Naive B cell (primary cell): ENCODE data around the gene PPP1R12A. TPM values are rescaled to one million over a fixed set of nuclear protein-coding genes. Genes with fewer than 3 reads are reported as not detected.
"Not testable (repeated sequence)": the region's sequence is repeated elsewhere in the genome, so short reads cannot be mapped to it uniquely, and the experiment has no call there.

Source experiments
- ATAC-seq, 2 donors: fragments of 150-1000 bp; cut with Tn5 transposase; 2 replicates each; pipeline ENCODE4 v1.10.0; 2021; ENCODE audit warnings: low read depth in 2 of 2, mild to moderate bottlenecking in 2 of 2, moderate library complexity in 2 of 2
- DNase-seq: peaks from one replicate; pipeline ENCODE4 v3.0.0; 2022
- H3K27ac Mint-ChIP-seq, 6 donors: one replicate each; pipeline ENCODE4 v1.8.0; 2020 to 2022; ENCODE audit warnings: mild to moderate bottlenecking in 6 of 6, mixed read lengths in 6 of 6, moderate library complexity in 5 of 6, inconsistent platforms in 2 of 6
- H3K27me3 Mint-ChIP-seq, 3 donors: one replicate each; pipeline ENCODE4 v1.8.0; 2021 to 2022; ENCODE audit warnings: mixed read lengths in 3 of 3, mild to moderate bottlenecking in 1 of 3
- H3K36me3 Mint-ChIP-seq, 2 donors: one replicate each; pipeline ENCODE4 v1.8.0; 2020 to 2022; ENCODE audit warnings: mixed read lengths in 2 of 2, inconsistent platforms in 1 of 2, mild to moderate bottlenecking in 1 of 2
- H3K4me1 Mint-ChIP-seq, 3 donors: one replicate each; pipeline ENCODE4 v1.8.0; 2020 to 2022; ENCODE audit warnings: mixed read lengths in 3 of 3, inconsistent platforms in 1 of 3, mild to moderate bottlenecking in 1 of 3, moderate library complexity in 1 of 3
- H3K4me3 Mint-ChIP-seq, 8 donors: one replicate each; pipeline ENCODE4 v1.8.0; 2020 to 2022; ENCODE audit warnings: mild to moderate bottlenecking in 8 of 8, mixed read lengths in 8 of 8, moderate library complexity in 8 of 8, inconsistent platforms in 2 of 8
- H3K9me3 Mint-ChIP-seq, 7 donors: one replicate each; pipeline ENCODE4 v1.8.0; 2020 to 2022; ENCODE audit warnings: mixed read lengths in 7 of 7, mild to moderate bottlenecking in 5 of 7, inconsistent platforms in 2 of 7, moderate library complexity in 1 of 7
- polyA plus RNA-seq, 6 donors: library from polyadenylated mRNA; unstranded; fragments of 300-500 nt; fragmentation: Illumina TruSeq; gene quantifications; one replicate each; pipeline ENCODE4 v1.2.3, GENCODE V29; 2021; ENCODE audit warnings: low read depth in 6 of 6

PPP1R12A gene
- polyA plus RNA-seq, 6 donors from 2014 or later: 52.8 to 151 (median 107) TPM

- no peak overlapping the region for H3K4me3 Mint-ChIP-seq
- peaks cover 10 to 21% (median 14%) of the 10 kb centered on the region in 7 donors for H3K9me3 Mint-ChIP-seq
- DNase-seq (no peak), ATAC-seq (no peak)
- H3K27ac Mint-ChIP-seq: no peak overlapping the region
- H3K4me1 Mint-ChIP-seq: no peaks in the 10 kb centered on the region
- peaks cover 11 to 29% (median 25%) of the 10 kb centered on the region in 3 donors for H3K27me3 Mint-ChIP-seq
- peaks cover 0 to 12% of the 10 kb centered on the region in 2 donors for H3K36me3 Mint-ChIP-seq
Measured at GRCh38 chr12:79954037-79954610, 19.2 kb upstream of the PPP1R12A start.

- Mint-ChIP-seq H3K27ac (no peak overlapping the region), H3K27me3 (peaks cover 6 to 23% (median 9%) of the 10 kb centered on the region in 3 donors), H3K4me3 (no peak overlapping the region), H3K36me3 (no peaks in the 10 kb centered on the region), H3K4me1 (no peaks in the 10 kb centered on the region), H3K9me3 (peaks cover 0 to 3% (median 1%) of the 10 kb centered on the region in 7 donors)
- no peak for ATAC-seq
- DNase-seq: no peak
Measured at GRCh38 chr12:79949098-79949497, 14.2 kb upstream of the PPP1R12A start.

GRCh38 chr12:79945433-79945832 is 10.5 kb upstream of the PPP1R12A start:
- Mint-ChIP-seq H3K27me3 (peaks cover 0 to 11% (median 5%) of the 10 kb centered on the region in 3 donors), H3K4me1 (no peaks in the 10 kb centered on the region), H3K27ac (peak overlapping the region in 2 of 6 donors; percentile 46 to 50), H3K4me3 (no peak overlapping the region), H3K9me3 (peaks cover 0 to 2% (median 0%) of the 10 kb centered on the region in 7 donors), H3K36me3 (no peaks in the 10 kb centered on the region)
- no peak for ATAC-seq
- no peak for DNase-seq

- Mint-ChIP-seq H3K4me1 (peaks cover 0 to 3% (median 0%) of the 10 kb centered on the region in 3 donors), H3K4me3 (no peak overlapping the region), H3K36me3 (no peaks in the 10 kb centered on the region), H3K27ac (peak overlapping the region in 1 of 6 donors; percentile 38), H3K27me3 (peaks cover 0 to 11% (median 5%) of the 10 kb centered on the region in 3 donors), H3K9me3 (peaks cover 0 to 2% (median 0%) of the 10 kb centered on the region in 7 donors)
- ATAC-seq (no peak), DNase-seq (no peak)
Measured at GRCh38 chr12:79944565-79944964, 9.7 kb upstream of the PPP1R12A start.

- DNase-seq, H3K4me1 Mint-ChIP-seq, H3K4me3 Mint-ChIP-seq, H3K36me3 Mint-ChIP-seq, H3K9me3 Mint-ChIP-seq, H3K27ac Mint-ChIP-seq, ATAC-seq: not testable (repeated sequence)
- H3K27me3 Mint-ChIP-seq: peaks cover 0 to 11% (median 5%) of the 10 kb centered on the region in 3 donors
Measured at GRCh38 chr12:79942846-79943245, 7.9 kb upstream of the PPP1R12A start.

- H3K27me3 Mint-ChIP-seq: peaks cover 0 to 3% (median 0%) of the 10 kb centered on the region in 3 donors
- H3K27ac Mint-ChIP-seq: no peak overlapping the region
- peaks cover 9 to 18% (median 15%) of the 10 kb centered on the region in 3 donors for H3K4me1 Mint-ChIP-seq
- H3K4me3 Mint-ChIP-seq: no peak overlapping the region
- peaks cover 0 to 4% of the 10 kb centered on the region in 2 donors for H3K36me3 Mint-ChIP-seq
- ATAC-seq: no peak
- DNase-seq: no peak
- H3K9me3 Mint-ChIP-seq: peaks cover 0 to 2% (median 0%) of the 10 kb centered on the region in 7 donors
Measured at GRCh38 chr12:79939728-79940310, 4.9 kb upstream of the PPP1R12A start.

GRCh38 chr12:79938843-79939242 is 3.9 kb upstream of the PPP1R12A start:
- no peak for ATAC-seq
- H3K4me3 Mint-ChIP-seq: no peak overlapping the region
- H3K36me3 Mint-ChIP-seq: peaks cover 0 to 6% of the 10 kb centered on the region in 2 donors
- H3K27me3 Mint-ChIP-seq: no peaks in the 10 kb centered on the region
- no peak for DNase-seq
- peaks cover 12 to 21% (median 20%) of the 10 kb centered on the region in 3 donors for H3K4me1 Mint-ChIP-seq
- H3K9me3 Mint-ChIP-seq: no peaks in the 10 kb centered on the region
- no peak overlapping the region for H3K27ac Mint-ChIP-seq

- H3K9me3 Mint-ChIP-seq: no peaks in the 10 kb centered on the region
- DNase-seq (no peak), ATAC-seq (no peak)
- peaks cover 0 to 6% of the 10 kb centered on the region in 2 donors for H3K36me3 Mint-ChIP-seq
- no peak overlapping the region for H3K27ac Mint-ChIP-seq
- peak overlapping the region in 1 of 8 donors; percentile 93 for H3K4me3 Mint-ChIP-seq
- H3K4me1 Mint-ChIP-seq: peaks cover 30 to 42% (median 35%) of the 10 kb centered on the region in 3 donors
- no peaks in the 10 kb centered on the region for H3K27me3 Mint-ChIP-seq
Measured at GRCh38 chr12:79936670-79937069, 1.8 kb upstream of the PPP1R12A start.

- no peaks in the 10 kb centered on the region for H3K27me3 Mint-ChIP-seq
- DNase-seq (no peak), ATAC-seq (peak; percentile 3 to 7)
- peaks cover 0 to 6% of the 10 kb centered on the region in 2 donors for H3K36me3 Mint-ChIP-seq
- H3K27ac Mint-ChIP-seq: peak overlapping the region; percentile 86 to 99 (median 99)
- no peaks in the 10 kb centered on the region for H3K9me3 Mint-ChIP-seq
- H3K4me1 Mint-ChIP-seq: peaks cover 33 to 45% (median 39%) of the 10 kb centered on the region in 3 donors
- peak overlapping the region; percentile 88 to 99 (median 98) for H3K4me3 Mint-ChIP-seq
Measured at GRCh38 chr12:79935624-79936345, 888 bp upstream of the PPP1R12A start.

GRCh38 chr12:79934281-79935020 is 446 bp downstream of the PPP1R12A start:
- H3K27ac Mint-ChIP-seq: peak overlapping the region; percentile 86 to 99 (median 99)
- H3K4me1 Mint-ChIP-seq: peaks cover 40 to 50% (median 47%) of the 10 kb centered on the region in 3 donors
- H3K4me3 Mint-ChIP-seq: peak overlapping the region; percentile 88 to 99 (median 98)
- ATAC-seq: peak; percentile 5 to 10
- no peaks in the 10 kb centered on the region for H3K9me3 Mint-ChIP-seq
- H3K36me3 Mint-ChIP-seq: peaks cover 0 to 6% of the 10 kb centered on the region in 2 donors
- no peak for DNase-seq
- no peaks in the 10 kb centered on the region for H3K27me3 Mint-ChIP-seq

GRCh38 chr12:79933532-79934264 is 1.2 kb downstream of the PPP1R12A start:
- Mint-ChIP-seq H3K9me3 (no peaks in the 10 kb centered on the region), H3K4me3 (peak overlapping the region; percentile 88 to 99 (median 98)), H3K27ac (peak overlapping the region; percentile 86 to 99 (median 99)), H3K27me3 (no peaks in the 10 kb centered on the region), H3K4me1 (peaks cover 44 to 56% (median 47%) of the 10 kb centered on the region in 3 donors), H3K36me3 (peaks cover 0 to 6% of the 10 kb centered on the region in 2 donors)
- ATAC-seq (no peak), DNase-seq (peak; percentile 37)

- ATAC-seq: no peak
- H3K4me1 Mint-ChIP-seq: peaks cover 50 to 63% (median 51%) of the 10 kb centered on the region in 3 donors
Measured at GRCh38 chr12:79933043-79933442, 1.9 kb downstream of the PPP1R12A start.

More at GRCh38 chr12:79933043-79933442, 1.9 kb downstream of the PPP1R12A start:
- Mint-ChIP-seq H3K36me3 (peaks cover 0 to 6% of the 10 kb centered on the region in 2 donors), H3K4me3 (peak overlapping the region; percentile 88 to 99 (median 98)), H3K9me3 (no peaks in the 10 kb centered on the region), H3K27ac (peak overlapping the region in 2 of 6 donors; percentile 66 to 97), H3K27me3 (no peaks in the 10 kb centered on the region)
- no peak for DNase-seq
